Stomach smooth muscle (tissue), 2 donors: Measurements from ENCODE around the gene SERAC1.

Experiments used
- H3K27ac ChIP-seq: one replicate; pipeline ENCODE4 v1.7.0; 2013; ENCODE audit warnings: mild to moderate bottlenecking, low read length, inconsistent platforms
- H3K27me3 ChIP-seq, 2 donors: one replicate each; pipeline ENCODE4 v1.7.0; 2013; ENCODE audit warnings: low read length in 2 of 2; ENCODE audit not compliant: insufficient read depth in 2 of 2, control insufficient read depth in 1 of 2
- H3K36me3 ChIP-seq, 2 donors: one replicate each; pipeline ENCODE4 v1.7.0; 2013; ENCODE audit warnings: low read length in 2 of 2; ENCODE audit not compliant: control insufficient read depth in 2 of 2, insufficient read depth in 2 of 2
- H3K4me1 ChIP-seq: one replicate; pipeline ENCODE4 v1.7.0; 2013; ENCODE audit warnings: low read length; ENCODE audit not compliant: control insufficient read depth, insufficient read depth
- H3K4me3 ChIP-seq, 2 donors: one replicate each; pipeline ENCODE4 v1.7.0; 2013; ENCODE audit warnings: low read length in 2 of 2
- H3K9ac ChIP-seq, 2 donors: one replicate each; pipeline ENCODE4 v1.7.0; 2013; ENCODE audit warnings: low read length in 2 of 2, mild to moderate bottlenecking in 1 of 2
- H3K9me3 ChIP-seq, 2 donors: one replicate each; pipeline ENCODE4 v1.7.0; 2013; ENCODE audit warnings: low read length in 2 of 2; ENCODE audit not compliant: control insufficient read depth in 2 of 2
- donor health status: healthy.
- donor health status: Pancreatic carcinoma.

SERAC1 gene

DNA sequence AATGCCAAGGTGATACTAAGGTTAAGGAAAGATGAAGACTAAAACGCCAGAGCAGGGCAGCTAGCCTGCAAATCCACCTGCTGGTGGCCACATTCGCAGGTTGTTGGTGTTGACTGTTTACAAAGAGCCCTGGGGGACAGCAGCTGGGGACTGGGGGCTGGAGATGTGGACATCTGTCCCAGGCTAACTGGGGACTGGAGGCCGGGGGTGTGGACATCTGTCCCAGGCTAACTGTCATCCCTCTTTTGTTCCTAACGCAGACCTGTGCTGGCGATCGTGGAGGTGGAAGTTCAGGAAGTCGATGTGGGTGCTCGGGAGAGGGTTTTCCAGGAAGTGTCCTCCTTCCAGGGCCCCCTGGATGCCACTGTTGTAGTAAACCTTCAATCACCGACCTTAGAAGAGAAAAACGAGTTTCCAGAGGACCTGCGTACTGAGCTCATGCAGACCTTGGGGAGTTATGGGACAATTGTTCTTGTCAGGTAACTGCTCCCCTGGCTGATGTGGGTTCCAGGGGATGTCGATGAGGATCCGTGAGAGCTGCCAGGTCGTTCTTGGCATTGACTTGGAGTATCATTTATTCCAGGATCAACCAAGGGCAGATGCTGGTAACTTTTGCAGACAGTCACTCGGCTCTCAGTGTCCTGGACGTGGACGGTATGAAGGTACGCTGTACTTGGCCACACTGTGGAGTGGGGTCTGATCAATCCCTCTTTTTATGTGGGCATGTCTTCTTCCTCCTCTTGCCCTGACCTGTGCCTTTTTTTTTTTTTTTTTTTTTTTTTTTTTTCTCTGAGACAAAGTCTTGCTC is 87.0 kb downstream of the SERAC1 start:
- no peak overlapping the region for H3K4me3 ChIP-seq
- H3K4me1 ChIP-seq = no peaks in the 10 kb centered on the region
- H3K27ac ChIP-seq = no peak overlapping the region
- peaks cover 21 to 43% of the 10 kb centered on the region in 2 donors for H3K36me3 ChIP-seq
- no peaks in the 10 kb centered on the region for H3K9me3 ChIP-seq
- no peaks in the 10 kb centered on the region for H3K27me3 ChIP-seq
- no peak overlapping the region for H3K9ac ChIP-seq

DNA sequence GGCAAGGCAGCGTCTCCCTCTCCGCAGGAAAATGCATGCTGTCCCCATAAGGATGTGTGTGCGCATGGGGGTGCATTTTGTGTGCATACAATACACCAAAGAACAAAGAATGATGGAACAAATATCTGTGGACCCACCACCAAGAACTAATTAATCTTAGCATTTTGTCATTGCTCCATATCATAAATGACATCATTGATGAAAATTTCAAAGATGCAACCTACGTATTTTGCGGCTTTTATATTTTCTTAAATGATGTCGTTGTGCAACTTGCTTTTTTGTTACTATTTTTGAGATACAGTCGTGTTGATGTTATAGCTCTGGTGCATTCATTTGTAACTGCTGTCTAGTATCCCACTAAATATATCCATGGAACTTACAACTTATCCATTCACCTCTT is 89.7 kb downstream of the SERAC1 start:
- no peak overlapping the region for H3K27ac ChIP-seq
- H3K4me3 ChIP-seq = no peak overlapping the region
- H3K4me1 ChIP-seq = peaks cover 3% of the 10 kb centered on the region
- H3K9me3 ChIP-seq = no peaks in the 10 kb centered on the region
- H3K27me3 ChIP-seq = no peaks in the 10 kb centered on the region
- no peak overlapping the region for H3K9ac ChIP-seq
- peaks cover 9 to 31% of the 10 kb centered on the region in 2 donors for H3K36me3 ChIP-seq

DNA sequence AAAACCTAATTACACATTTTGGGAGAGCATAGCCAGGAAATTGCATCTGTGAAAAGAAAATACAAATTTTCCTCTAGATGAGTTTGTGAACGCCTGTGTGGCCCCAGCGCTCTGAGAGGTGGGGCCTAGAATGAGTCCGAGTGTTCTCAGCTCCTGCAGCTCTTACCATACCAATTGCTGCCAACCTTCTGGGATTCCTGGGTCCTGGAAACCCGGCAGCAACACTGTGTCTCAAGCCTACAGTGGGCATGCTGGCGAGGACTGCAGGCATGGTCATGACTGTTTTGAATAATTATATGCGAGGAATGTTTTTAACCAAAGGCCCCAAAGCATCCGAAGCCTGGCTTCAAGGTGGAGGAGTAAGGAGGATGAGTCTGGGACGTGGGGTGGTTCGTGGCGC is 90.4 kb downstream of the SERAC1 start:
- no peak overlapping the region for H3K27ac ChIP-seq
- H3K27me3 ChIP-seq = no peaks in the 10 kb centered on the region
- no peak overlapping the region for H3K9ac ChIP-seq
- peaks cover 3% of the 10 kb centered on the region for H3K4me1 ChIP-seq
- H3K36me3 ChIP-seq = peaks cover 9 to 27% of the 10 kb centered on the region in 2 donors
- no peak overlapping the region for H3K4me3 ChIP-seq
- H3K9me3 ChIP-seq = no peaks in the 10 kb centered on the region

DNA sequence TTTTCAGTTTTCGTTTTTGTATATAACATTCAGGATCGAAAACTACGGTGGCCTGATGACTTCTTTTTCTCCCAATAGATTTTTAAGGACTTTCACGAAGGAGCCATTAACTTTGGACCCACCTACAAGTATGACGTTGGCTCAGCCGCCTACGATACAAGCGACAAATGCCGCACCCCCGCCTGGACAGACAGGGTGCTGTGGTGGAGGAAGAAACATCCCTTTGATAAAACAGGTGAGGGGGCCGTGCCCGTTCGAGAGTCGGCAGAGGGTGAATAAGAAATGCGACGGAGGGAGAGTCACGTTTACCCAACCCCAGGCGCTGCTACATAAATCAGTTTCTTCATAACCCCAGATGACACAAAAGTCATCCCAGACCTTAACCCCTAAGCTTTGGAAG is 91.5 kb downstream of the SERAC1 start:
- Histone ChIP-seq H3K4me3 (no peak overlapping the region), H3K27me3 (no peaks in the 10 kb centered on the region), H3K4me1 (peaks cover 10% of the 10 kb centered on the region), H3K27ac (no peak overlapping the region), H3K36me3 (peaks cover 7 to 28% of the 10 kb centered on the region in 2 donors), H3K9me3 (no peaks in the 10 kb centered on the region), H3K9ac (no peak overlapping the region)

DNA sequence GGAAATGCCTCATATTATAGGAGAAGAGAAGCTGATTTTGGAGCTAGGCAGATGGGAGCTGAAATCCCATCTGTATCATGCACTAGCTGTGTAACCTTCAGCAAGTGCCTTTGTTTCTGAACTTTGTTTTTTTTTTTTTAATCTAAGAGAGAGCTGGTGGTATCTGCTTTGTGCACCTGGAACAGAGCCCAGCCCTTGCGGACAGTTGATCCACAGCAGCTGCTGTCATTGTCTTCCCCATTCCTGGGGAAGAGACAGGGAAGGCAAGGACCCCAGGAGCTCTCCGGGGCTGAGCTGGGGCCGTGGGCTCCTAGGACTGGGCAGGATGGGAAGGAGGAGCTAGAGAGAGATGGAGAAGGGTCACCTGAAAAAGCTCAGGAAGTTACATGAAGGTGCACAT is 94.3 kb downstream of the SERAC1 start:
- Histone ChIP-seq H3K4me3 (no peak overlapping the region), H3K36me3 (peaks cover 3 to 29% of the 10 kb centered on the region in 2 donors), H3K27me3 (no peaks in the 10 kb centered on the region), H3K27ac (no peak overlapping the region), H3K4me1 (peaks cover 10% of the 10 kb centered on the region), H3K9me3 (no peaks in the 10 kb centered on the region), H3K9ac (no peak overlapping the region)

DNA sequence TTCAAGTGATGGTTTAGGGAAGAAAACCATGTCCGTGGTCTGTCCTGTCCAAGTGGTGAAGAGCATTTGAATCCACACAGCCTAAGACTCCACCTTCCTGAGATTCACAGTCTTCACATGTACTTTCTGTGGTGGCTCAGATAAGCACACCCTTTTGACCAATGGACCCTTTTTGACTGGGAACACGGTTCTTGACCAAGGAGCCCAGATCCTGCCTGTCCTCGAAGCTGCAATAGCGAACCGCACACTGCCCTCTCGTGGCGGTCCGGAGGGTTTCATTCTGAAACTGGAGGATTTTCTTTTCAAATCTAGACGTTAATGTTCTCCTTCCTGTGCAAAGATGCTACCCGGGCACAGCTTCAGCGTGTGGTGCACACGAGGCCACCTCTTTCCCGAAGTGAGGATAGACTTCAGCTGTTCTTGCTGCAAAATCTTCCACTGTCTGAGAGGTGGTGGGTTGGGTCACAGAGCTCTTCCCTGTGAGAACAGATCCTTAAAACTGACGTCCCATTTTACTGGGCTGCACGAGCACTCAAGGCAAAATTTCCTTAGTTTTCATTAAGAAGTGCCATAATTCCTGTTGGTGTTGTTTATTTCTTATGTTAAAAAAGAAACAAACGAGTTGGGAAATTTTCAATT is 95.9 kb downstream of the SERAC1 start:
- H3K36me3 ChIP-seq = peaks cover 0 to 28% of the 10 kb centered on the region in 2 donors
- H3K4me1 ChIP-seq = peaks cover 10% of the 10 kb centered on the region
- no peaks in the 10 kb centered on the region for H3K9me3 ChIP-seq
- no peak overlapping the region for H3K27ac ChIP-seq
- no peaks in the 10 kb centered on the region for H3K27me3 ChIP-seq
- H3K4me3 ChIP-seq = no peak overlapping the region
- H3K9ac ChIP-seq = no peak overlapping the region

DNA sequence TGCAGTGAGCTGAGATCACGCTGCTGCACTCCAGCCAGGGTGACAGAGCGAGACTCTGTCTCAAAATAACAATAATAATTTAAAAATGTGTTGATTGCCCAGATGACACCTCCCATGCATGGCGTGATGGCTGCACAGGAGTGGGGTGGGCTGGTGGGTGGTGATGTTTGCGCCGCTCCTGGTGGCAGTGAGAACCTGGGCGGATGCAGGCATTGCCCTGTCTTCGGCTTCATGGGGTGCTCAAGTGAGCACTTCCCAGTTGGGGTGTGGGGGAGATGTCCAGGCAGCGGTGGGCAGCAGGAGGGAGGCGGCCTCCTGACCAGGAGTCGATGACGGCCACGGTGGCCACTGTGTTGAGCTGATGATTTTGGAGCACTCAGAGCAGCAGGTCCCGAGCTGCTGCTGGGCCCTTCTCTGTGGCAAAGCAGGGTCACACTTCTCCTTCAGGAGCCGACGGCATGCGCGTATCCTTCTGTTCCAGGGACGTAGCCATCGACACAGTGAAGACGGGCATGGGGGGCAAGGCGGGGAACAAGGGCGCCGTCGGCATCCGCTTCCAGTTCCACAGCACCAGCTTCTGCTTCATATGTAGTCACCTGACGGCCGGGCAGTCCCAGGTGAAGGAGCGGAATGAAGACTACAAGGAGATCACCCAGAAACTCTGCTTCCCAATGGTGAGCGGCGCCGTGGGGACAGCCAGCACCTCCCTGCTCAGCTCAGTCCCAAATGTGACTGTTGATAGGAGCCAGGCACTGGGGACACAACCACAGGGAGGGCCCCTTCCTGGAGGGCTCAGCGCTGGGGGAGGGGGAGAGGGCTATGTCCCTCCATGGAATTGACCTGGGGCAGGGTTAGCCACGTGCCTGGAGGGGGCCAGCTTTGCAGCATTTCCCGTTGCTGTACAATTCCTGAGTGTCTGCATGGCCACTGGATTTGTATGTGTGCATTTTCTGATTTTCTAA is 96.7 kb downstream of the SERAC1 start:
- Histone ChIP-seq H3K27ac (no peak overlapping the region), H3K36me3 (peaks cover 0 to 31% of the 10 kb centered on the region in 2 donors), H3K9me3 (no peaks in the 10 kb centered on the region), H3K4me1 (peaks cover 10% of the 10 kb centered on the region), H3K4me3 (no peak overlapping the region), H3K27me3 (no peaks in the 10 kb centered on the region), H3K9ac (no peak overlapping the region)

DNA sequence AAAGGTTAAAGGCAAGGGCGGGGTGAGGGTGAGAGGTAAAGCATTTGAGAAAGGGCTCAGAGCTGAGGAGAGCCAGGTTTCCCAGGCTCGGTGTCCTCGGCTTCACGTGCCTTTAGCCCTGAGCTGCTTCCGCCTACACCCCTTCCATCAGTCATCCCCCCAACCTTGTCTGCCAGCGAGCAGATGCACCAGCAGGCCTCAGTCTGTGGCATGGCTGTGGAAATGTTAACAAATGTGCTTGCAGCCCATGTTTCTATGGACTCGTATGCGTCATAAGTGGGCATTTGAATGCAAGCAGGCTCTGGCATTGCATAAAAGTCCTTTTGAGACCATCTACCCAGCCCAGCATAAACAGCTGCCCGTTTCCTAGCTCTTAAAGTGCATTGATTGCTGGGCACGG is 97.5 kb downstream of the SERAC1 start:
- no peak overlapping the region for H3K9ac ChIP-seq

DNA sequence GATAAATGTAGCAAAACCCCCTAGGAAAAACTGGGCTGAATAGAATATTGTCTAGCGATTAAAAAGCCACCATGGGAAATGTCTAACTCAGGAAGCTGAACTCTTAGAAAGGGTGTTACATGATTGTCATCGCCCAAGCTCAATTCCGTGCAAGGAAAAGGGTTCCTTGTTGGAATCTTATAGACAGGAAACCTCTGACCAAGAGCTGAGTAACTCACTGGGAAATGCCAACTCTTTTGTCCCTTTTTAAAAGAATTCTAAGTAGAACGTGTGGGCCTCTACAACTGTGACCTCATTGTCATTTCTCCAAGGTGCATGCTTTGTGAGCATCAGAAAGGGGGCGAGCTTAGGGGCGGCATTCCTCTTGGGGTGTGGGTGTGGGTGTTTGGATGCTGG is 98.3 kb downstream of the SERAC1 start:
- Histone ChIP-seq H3K4me1 (peaks cover 10% of the 10 kb centered on the region), H3K27me3 (no peaks in the 10 kb centered on the region), H3K27ac (no peak overlapping the region), H3K4me3 (no peak overlapping the region), H3K9me3 (no peaks in the 10 kb centered on the region), H3K36me3 (peaks cover 0 to 41% of the 10 kb centered on the region in 2 donors), H3K9ac (no peak overlapping the region)

More for the DNA sequence above, 97.5 kb downstream of the SERAC1 start:
- H3K36me3 ChIP-seq = peaks cover 0 to 38% of the 10 kb centered on the region in 2 donors
- H3K27ac ChIP-seq = no peak overlapping the region
- no peaks in the 10 kb centered on the region for H3K27me3 ChIP-seq
- peaks cover 10% of the 10 kb centered on the region for H3K4me1 ChIP-seq
- H3K9me3 ChIP-seq = no peaks in the 10 kb centered on the region
- H3K4me3 ChIP-seq = no peak overlapping the region

DNA sequence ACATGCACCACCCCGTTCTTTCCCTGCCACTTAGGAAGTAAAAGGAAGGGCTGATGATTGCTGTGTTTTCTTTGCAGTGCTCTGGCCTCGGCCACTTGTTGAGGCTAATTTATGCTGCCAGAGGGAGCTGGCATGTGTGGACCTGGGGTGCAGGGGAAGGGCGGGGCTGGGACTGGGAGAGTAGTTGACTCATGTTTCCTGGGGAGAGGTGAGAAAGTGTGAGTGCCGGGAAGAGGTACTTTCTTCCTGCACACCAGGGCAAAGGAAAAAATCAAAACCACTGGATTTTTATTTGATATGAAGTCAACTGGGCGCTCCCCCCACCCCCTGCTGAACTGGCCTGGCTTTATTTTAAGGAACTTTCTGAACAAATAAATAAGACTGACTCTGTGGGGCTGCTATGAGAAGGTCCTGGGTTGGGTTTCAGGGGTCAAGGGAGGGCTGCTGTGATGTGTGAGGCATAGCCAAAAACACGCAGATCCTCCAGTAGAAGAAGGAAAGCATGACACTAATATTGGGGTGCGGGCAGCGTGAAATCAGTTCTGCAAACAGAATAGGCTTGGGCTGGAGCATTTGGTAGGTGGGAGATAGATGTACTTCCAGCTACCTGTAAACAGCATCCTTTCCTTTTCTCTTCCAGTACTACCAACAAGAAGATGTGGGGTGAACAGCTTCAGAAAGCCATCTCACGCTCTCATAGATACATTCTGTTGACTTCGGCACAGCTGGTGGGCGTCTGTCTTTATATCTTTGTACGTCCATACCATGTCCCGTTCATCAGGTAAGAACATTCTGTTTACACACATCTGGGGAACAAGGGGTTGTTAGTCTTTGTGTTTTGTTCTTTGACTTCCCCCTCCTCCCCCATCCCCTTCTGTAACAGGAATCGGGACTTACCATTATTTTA is 98.9 kb downstream of the SERAC1 start:
- Histone ChIP-seq H3K4me3 (no peak overlapping the region), H3K36me3 (peaks cover 0 to 47% of the 10 kb centered on the region in 2 donors), H3K27me3 (no peaks in the 10 kb centered on the region), H3K4me1 (peaks cover 10% of the 10 kb centered on the region), H3K9me3 (no peaks in the 10 kb centered on the region), H3K27ac (no peak overlapping the region), H3K9ac (no peak overlapping the region)
